DMS53 treated with DMSO at 0.1 percent for 48 hours (cell line): ENCODE results near the gene HOXD12.

ENCODE experiments used
- DNase-seq: peaks from one replicate; lab custom pipeline; 2025; ENCODE audit not compliant: unreplicated experiment; lab: John Stamatoyannopoulos, UW

Gene HOXD12

DNA sequence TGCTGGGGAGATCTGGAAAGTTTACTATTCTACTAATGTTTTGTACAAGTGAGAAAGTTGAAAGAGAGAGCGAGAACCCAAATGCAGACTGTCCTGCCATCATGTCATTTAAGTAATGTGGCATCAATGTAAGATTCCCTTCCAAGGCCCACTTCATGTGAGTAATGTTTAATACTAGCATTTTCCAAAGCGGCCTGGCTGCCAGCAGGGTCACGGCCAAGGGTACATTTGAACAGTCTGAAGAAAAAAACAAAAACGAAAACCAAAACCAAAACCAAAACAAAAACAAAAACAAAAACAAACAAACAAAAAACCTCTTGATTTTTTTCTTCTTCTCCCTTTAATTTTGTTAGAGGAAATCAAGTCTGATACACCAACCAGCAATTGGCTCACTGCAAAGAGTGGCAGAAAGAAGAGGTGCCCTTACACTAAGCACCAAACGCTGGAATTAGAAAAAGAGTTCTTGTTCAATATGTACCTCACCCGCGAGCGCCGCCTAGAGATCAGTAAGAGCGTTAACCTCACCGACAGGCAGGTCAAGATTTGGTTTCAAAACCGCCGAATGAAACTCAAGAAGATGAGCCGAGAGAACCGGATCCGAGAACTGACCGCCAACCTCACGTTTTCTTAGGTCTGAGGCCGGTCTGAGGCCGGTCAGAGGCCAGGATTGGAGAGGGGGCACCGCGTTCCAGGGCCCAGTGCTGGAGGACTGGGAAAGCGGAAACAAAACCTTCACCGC, 19.2 kb downstream of the HOXD12 start:
- peak; percentile 58 for DNase-seq

DNA sequence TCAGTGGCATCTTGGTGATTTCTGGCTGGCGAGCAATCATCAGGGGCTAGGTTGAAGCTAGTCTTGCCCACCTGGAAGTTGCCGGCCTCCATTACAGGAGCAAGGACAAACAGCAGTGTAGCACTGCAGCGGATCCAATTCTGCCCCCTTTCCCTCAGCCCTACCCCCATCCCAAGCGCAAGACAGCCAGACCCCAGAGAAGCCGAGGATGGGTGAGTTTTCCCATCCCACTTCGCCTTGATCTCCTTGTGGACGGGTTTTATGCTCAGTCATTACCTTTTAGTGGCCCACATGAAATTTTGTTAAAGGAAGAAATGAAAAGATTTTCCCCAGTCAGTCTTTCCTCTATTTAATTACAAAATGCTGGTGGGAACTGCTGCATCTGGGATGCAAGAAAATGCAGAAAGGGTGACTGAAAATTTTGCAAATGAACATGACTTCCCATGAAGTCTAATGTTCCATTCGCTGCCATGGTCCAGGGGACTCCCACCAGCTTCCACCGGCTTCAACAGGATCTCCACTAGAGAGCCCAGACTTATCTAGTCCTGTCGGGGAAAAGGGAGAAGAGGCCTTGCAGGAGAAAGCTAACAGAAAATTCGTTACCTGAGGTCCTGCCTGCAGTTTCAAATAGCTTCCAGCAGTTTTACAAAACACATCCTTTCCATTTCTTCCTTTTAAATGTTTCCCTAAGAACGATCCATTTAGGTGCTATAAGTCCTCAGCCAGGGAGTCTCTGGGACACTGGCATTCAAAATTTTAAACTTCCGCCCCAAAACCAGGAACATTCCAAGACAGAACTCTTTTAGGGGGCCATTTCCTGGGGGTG, 21.0 kb downstream of the HOXD12 start:
- DNase-seq: no peak

GRCh38 chr2:176121190-176122051, 21.8 kb downstream of the HOXD12 start:
- no peak for DNase-seq

GRCh38 chr2:176122052-176122682, 22.6 kb downstream of the HOXD12 start:
- peak; percentile 88 for DNase-seq

- DNase-seq: no peak
These were observed 23.3 kb downstream of the HOXD12 start, which contains the start of gene HOXD9 for GRCh38 chr2:176122683-176123410. Gene HOXD9 (plus strand): TSS chr2:176122719. CDS start chr2:176122769, 50 bp downstream.

DNA sequence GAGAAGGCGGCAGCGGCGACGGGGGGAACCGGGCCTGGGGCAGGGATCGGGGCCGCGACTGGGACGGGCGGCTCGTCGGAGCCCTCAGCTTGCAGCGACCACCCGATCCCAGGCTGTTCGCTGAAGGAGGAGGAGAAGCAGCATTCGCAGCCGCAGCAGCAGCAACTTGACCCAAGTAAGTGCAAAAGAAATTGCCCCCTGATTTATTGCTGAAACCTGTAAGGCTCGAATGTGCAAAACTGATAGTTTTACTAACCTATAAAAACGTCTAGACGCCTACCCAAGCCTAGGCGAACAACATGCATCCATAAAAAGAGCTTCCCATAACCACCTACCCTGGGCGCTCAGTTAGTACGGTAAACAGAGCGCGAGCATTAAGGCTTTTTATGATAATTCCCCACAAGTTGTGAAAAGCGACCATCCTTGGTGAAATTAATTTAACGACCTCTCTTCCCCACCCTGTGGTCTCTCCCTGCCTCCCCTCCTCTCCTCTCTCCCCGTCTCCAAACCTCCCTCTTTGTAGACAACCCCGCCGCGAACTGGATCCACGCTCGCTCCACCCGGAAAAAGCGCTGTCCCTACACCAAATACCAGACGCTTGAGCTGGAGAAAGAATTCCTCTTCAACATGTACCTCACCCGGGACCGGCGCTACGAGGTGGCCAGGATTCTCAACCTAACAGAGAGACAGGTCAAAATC, 24.0 kb downstream of the HOXD12 start:
- no peak for DNase-seq

DNA sequence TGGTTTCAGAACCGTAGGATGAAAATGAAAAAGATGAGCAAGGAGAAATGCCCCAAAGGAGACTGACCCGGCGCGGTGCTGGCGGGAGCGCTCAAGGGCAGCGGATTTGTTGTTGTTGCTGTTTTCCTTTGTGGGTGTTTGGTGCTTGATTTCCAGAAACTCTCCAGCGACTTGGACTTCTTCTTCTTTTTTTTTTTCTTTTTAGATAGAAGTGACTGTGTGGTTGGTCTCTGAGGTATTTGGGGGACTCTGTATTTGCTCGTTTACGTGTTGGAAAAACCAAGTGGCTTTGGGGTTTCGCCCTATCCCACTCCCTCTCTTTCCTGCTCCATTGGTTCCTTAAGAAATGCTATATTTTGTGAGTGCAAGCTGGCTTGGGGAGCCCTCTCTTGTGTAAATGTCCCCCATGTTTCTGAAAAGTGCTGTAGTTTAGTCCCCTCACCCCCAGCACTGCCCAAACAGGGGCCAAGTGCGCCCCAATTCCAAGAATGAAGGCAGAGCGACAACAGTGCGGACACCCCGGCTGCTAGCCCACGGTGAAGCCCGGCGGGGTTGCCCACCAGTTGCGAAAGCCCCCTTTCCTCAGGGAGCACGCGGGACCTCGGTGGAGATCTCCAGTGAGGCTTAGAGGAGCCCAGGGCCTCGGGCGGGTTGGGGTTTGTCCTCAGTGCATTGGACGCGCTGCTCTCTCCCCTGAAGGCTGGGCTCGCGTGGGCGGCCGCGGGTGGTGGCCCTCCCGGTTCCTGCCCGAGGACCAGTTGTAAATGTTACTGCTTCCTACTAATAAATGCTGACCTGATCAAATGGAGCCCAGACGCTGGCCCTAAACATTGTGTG, 24.7 kb downstream of the HOXD12 start:
- no peak for DNase-seq

- no peak for DNase-seq
These were observed 25.6 kb downstream of the HOXD12 start for GRCh38 chr2:176124947-176125771.

GRCh38 chr2:176125772-176126054, 26.1 kb downstream of the HOXD12 start:
- no peak for DNase-seq

- peak; percentile 64 for DNase-seq
These were observed 27.6 kb downstream of the HOXD12 start for GRCh38 chr2:176126929-176127773.

DNA sequence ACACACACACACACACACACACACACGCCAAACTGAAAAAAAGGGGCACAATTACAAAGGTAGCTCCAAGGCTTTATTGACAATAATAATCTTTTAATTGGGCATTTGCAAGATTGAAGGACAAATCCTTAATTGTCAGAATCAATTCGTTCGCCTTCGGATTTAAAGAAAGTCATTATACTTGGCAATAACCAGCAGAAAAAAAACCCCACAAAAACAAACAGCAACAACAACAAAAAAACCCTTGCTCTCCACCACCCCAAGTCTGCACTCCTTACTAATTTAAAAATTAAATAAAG, 28.1 kb downstream of the HOXD12 start:
- DNase-seq: no peak

DNA sequence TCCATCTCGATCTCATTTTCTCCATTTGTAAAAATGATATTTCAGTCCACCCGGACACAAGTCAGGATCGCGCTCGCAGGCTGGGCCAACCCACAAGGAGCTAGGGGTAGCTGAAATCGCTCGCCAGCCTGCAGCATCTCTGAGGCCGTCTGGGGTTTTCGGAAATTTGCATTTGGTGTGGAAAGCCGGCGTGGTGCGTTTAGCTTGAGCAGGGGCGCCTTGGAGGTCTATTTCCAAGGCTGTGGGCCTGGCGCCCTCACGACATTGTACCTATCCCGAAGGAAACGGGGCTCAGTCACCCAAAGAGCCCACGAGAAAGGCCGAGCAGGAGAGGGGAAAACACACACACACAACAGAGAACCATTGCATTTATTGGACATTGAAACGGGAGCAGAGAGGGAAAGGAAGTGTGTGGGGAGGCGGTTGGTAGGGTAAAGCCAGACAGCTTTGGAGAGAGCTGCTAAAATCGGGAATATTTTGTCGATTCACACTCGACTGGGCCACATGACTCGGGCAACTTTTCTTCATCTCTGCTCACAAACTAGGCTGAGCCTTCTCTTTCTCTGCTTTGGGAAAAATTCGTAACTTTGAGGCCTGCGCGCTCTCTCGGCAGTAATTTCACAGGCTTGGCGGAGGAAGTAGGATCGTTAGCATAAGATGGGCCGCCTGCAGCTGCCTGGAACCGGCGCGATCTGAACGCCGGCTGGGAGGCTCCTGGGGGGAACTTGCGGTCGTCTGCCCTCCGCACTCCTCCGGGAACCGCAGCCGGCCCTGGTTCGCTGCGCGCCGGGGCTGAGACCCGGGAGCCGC, 28.8 kb downstream of the HOXD12 start:
- DNase-seq: no peak

GRCh38 chr2:176128982-176129796, 29.6 kb downstream of the HOXD12 start, which contains the start of gene HOXD8:
Gene HOXD8 (plus strand): TSS chr2:176129705. CDS start chr2:176130367, 662 bp downstream.
- peak; percentile 67 for DNase-seq

DNA sequence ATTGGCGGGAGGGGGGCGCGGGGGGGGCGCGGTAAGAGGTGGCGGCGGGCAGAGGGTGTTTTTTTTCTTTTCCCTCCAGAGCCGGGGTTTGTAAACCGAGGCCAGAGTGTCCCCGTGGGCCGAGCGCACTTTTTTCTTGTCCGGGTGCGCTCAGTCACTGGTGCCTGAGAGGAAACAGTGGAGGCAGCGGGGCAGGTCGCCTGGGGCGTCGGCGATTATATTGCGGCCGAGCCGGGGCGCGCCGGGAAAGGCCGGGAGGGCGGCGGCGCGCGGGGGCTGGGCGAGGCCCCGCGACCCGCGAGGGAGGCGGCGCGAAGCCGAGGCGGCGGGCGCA, 30.2 kb downstream of the HOXD12 start:
- DNase-seq: peak; percentile 67

GRCh38 chr2:176130147-176130956, 30.8 kb downstream of the HOXD12 start:
- DNase-seq: peak; percentile 37
